NCI-H146 (cell line): ENCODE results near the gene LRRC71.

ENCODE experiments used
- DNase-seq: peaks from one replicate; lab custom pipeline; 2025; lab: John Stamatoyannopoulos, UW

The LRRC71 gene

GRCh38 chr1:156892190-156893047 is 28.0 kb upstream of the LRRC71 start:
- peak; percentile 83 for DNase-seq

GRCh38 chr1:156893048-156893953 is 27.1 kb upstream of the LRRC71 start, which contains the start of gene PEAR1:
PEAR1 (plus strand) TSS chr1:156893718; CDS start chr1:156903927, 10,209 bp downstream.
- no peak for DNase-seq

- DNase-seq = no peak
These were observed 26.4 kb upstream of the LRRC71 start for GRCh38 chr1:156894001-156894400.

GRCh38 chr1:156894711-156895454 is 25.5 kb upstream of the LRRC71 start:
- DNase-seq = no peak

- DNase-seq = no peak
These were observed 25.0 kb upstream of the LRRC71 start for GRCh38 chr1:156895455-156895812.

- DNase-seq = no peak
These were observed 24.5 kb upstream of the LRRC71 start for GRCh38 chr1:156895927-156896326.

- no peak for DNase-seq
These were observed 23.9 kb upstream of the LRRC71 start for GRCh38 chr1:156896490-156897033.

GRCh38 chr1:156897078-156897825 is 23.2 kb upstream of the LRRC71 start:
- no peak for DNase-seq

GRCh38 chr1:156898161-156898566 is 22.3 kb upstream of the LRRC71 start:
- DNase-seq = no peak

GRCh38 chr1:156898971-156899664 is 21.3 kb upstream of the LRRC71 start:
- no peak for DNase-seq

- no peak for DNase-seq
These were observed 20.3 kb upstream of the LRRC71 start for GRCh38 chr1:156899956-156900718.

GRCh38 chr1:156900896-156901589 is 19.4 kb upstream of the LRRC71 start:
- DNase-seq = no peak

- DNase-seq = no peak
These were observed 18.9 kb upstream of the LRRC71 start for GRCh38 chr1:156901590-156901900.

- DNase-seq = no peak
These were observed 18.2 kb upstream of the LRRC71 start for GRCh38 chr1:156901966-156902915.

GRCh38 chr1:156903328-156904091 is 16.9 kb upstream of the LRRC71 start:
- DNase-seq = no peak

GRCh38 chr1:156904187-156904959 is 16.1 kb upstream of the LRRC71 start:
- no peak for DNase-seq

GRCh38 chr1:156905176-156905575 is 15.3 kb upstream of the LRRC71 start:
- no peak for DNase-seq
